HG03025 (cell line): ENCODE measurements around the gene SLC6A1.

Experiments
- ATAC-seq: cut with Tn5 transposase; IDR thresholded peaks from one replicate; pipeline ENCODE4 v1.9.1; 2021; ENCODE audit warnings: mild to moderate bottlenecking, moderate library complexity; ENCODE audit not compliant: unreplicated experiment, low FRiP score

SLC6A1 gene

GRCh38 chr3:10992943-10993728 is 588 bp downstream of the SLC6A1 start:
- ATAC-seq, result no peak

DNA sequence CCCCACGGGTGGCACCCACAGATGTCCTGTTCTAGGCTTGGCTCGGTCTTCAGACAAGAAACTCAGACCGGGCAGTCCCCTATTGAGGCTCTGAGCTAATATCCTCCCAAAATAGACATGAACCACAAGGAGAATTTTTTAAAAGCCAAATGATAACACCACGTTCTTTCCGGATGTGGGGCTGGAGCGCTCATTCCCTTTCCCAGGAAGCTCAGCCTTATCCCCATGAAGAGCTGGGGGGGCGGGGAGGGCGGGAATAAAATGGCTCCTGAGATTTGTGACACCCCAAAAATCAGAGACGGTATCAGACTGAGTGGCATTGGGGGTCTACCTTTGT is 1.1 kb downstream of the SLC6A1 start:
- ATAC-seq, result no peak

- ATAC-seq, result no peak
These were observed 1.8 kb downstream of the SLC6A1 start for GRCh38 chr3:10994306-10994705.

DNA sequence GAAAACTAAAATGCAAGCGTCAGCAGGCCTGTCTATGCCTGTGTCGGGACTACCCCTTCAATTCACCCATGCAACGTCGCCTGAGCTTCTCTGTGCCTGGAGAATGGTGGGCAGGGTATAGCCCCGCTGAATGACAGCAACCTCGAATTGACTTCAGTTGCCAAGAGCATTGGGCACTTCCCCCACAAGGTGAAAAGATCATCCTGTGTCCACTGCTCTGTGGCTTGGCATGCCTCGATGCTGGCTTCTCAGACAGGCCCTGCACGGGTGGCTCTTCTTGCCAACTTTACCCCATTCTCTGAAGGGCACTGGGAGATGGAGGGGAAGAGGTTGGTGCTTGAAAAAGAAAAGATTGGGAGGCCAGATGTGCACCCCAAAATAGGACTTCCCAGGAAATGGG is 3.3 kb downstream of the SLC6A1 start:
- no peak for ATAC-seq

DNA sequence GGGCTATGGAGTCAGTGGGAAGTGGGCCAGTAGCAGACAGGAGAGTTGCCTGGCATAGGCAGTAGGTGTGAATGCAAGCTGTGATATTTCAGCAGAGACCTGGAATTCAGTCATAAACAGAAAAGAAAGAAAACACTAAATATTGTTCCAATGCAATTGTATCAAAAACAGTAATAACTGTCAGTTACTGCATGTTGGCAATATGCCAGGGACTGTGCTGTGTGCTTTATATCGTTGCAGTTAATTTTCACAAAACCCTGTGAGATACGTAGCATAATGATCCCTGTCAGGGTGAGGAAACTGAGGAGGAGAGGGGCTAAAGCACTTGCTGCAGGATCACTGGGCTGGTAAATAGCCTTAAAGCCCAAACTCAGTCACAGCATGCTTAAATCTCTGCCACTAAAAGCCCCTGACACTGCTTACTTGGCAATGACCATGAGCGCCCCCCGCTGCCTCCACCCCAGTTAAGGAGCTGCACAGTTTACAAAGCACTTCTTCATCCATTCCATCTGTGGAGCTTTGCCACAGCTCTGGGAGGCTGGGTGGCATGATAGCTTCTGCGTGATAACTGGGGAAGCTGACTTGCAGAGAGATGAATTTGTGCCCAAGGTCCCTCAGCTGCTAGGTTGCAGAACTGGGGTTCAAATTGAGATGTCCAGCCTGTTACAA is 3.9 kb downstream of the SLC6A1 start:
- ATAC-seq, result no peak

- ATAC-seq, result no peak
These were observed 4.6 kb downstream of the SLC6A1 start for GRCh38 chr3:10997196-10997595.

GRCh38 chr3:10998542-10998941 is 6.0 kb downstream of the SLC6A1 start:
- ATAC-seq, result no peak

- no peak for ATAC-seq
These were observed 6.9 kb downstream of the SLC6A1 start for GRCh38 chr3:10999221-11000107.

GRCh38 chr3:11000528-11000927 is 8.0 kb downstream of the SLC6A1 start:
- ATAC-seq, result no peak

GRCh38 chr3:11001020-11001657 is 8.6 kb downstream of the SLC6A1 start:
- no peak for ATAC-seq

DNA sequence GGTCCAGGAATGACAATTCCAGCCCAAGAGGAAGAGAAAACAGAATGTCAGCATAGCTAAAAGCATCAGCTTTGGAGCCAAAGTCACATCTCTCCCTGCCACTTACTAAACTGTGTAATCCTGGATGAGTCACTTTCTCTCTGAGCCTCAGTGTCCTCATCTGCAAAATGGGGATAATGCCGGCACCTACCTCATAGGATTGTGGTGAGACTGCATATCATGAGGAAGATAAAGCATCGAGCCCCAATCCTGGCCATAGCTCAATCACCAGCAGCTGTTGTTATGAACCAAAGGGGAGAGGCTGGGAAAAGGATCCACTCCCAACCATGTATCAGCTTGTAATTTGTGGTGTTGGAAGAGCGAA is 9.1 kb downstream of the SLC6A1 start:
- ATAC-seq, result no peak

GRCh38 chr3:11002371-11002807 is 9.8 kb downstream of the SLC6A1 start:
- no peak for ATAC-seq

DNA sequence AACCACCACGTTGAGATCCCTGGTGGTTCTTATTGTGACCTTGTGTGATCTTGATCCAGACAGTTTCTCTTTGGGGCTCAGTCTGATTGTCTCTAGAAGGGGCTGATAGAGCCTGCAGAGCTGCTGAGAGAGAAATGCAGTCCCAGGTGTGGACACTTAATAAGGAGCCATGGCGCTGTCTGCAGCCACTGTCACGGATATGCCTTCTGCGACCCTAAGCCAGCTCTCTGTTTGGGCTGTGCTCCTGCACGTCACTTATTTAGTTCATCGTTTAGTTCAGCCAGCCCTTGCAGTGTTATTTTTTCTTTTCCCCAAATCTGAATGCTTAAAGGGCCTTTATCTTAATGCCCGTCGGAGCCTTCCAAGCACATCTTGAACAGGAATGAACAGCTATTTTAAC is 12.0 kb downstream of the SLC6A1 start:
- ATAC-seq, result no peak

- ATAC-seq, result no peak
These were observed 13.2 kb downstream of the SLC6A1 start for GRCh38 chr3:11005686-11006256.

DNA sequence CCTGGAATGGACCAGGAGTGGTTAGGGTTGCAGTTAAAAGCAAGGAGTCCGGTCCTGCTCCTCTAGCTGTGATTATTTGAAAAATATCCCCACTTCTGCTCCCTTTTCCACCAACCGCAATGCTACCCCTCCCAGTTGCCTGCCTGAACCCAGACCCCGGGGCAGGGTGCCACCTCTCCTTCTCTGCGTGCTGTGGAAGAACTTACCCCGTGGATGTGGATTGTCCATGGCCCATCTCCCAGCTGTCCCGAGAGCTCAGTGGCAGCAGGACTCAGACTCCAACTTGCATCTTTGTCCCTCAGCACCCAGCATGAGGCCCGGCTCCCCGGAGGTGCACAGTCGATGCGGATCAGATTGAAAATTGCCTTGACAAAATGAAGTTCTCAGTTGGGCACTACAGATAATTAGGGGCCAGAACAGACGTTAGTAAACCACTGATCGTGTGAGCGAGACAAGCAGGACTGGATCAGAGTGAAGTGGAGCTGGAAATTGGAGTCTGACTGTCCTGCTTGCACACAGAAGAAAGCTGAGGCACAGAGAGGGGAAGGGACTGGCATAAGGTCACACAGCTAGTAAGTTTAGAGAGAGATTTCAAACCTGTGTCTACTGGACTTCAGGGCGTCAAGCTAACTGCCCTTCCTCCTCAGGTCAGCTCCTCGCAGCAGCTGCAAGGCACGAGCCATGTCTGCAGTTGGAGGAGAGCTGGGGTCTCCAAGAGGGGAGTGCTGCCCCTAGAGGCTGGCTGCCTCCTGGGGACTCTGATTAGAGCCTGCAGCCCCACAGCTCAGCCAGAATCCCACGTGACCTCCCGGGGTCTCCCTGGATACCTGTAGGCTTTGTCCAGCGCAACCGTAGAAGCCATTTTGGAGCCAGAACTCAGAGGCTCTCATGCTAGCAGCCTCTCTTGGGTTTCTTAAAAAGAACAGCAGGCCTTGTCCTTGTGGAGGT is 14.7 kb downstream of the SLC6A1 start:
- no peak for ATAC-seq

DNA sequence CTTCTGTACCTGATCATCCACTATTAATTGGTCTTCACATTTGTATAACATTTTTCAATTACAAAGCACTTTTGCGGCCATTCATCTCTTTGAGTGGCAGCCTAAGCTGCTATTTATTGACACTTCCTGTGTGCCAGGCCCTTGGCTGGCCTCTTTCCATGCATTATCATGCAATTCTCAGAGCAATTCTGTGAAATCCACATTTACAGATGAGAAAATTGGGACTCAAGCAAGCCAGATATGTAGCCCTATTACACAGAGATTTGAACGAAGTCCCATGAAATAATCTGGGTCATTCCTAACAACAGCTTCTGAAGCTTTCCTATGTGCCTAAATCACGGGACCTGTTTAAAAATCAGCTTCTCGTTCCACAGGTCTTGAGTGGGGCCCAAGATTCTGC is 17.4 kb downstream of the SLC6A1 start:
- no peak for ATAC-seq

DNA sequence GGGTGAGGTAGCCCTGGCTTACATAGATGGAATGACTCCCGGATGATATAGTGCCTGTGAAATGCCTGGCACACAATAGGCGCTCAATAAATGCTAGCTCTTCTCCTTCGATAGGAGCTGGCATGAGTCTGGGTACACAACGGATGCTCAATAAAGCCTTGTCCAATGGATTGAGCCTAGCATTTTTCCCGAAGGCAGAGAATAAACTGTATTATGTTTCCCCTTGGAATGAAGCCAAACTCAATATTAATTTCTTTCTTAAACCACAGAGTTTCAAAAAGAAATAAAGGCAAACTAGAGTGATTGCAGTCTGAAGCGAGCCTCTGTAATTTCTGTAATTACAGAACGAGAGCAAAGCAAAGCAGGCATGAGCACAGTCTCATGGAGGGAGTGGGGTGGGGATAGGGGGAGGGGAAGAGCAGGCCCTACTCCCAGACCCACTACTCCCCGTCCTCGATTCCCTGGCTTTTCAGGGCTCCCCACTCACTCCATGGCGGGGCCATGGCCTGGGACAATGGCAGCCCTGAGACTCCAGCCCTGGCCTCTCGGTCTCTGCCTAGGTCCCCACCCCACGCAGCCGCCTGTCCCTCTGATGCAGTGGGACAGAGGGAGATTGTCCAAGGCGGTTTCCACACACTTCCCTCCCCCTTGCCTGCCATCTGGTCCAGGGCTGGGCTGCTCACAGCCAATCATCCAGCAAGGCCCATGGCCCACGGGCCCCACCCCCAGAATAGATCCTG is 18.0 kb downstream of the SLC6A1 start:
- no peak for ATAC-seq

GRCh38 chr3:11014253-11014652 is 21.7 kb downstream of the SLC6A1 start:
- ATAC-seq, result no peak

GRCh38 chr3:11014752-11015151 is 22.2 kb downstream of the SLC6A1 start:
- ATAC-seq, result no peak
